GM21737 (cell line): ENCODE results near the gene RTTN.

Experiments
- ATAC-seq: cut with Tn5 transposase; IDR thresholded peaks from one replicate; pipeline ENCODE4 v1.9.1; 2021; ENCODE audit warnings: mild to moderate bottlenecking, moderate library complexity; ENCODE audit not compliant: unreplicated experiment

The RTTN gene

DNA sequence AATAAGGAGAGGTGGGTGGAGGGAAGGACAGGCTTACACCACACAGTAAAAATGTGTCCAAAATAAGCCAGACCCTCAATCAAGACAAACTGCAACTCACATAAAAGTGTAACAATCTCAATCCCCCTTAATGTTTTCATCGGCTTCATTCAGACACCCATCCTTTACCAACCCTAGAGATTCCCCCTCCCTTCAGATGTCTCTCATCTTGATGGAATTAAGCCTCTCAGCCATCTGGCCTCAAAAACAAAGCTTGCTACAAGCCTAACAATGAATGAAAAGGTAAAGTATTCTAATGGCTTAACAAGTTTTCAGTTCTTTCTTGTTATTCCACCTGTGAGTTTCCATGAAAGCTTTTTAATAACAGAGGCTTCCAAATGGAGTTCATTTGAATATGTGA is 5.2 kb downstream of the RTTN start:
- no peak for ATAC-seq

DNA sequence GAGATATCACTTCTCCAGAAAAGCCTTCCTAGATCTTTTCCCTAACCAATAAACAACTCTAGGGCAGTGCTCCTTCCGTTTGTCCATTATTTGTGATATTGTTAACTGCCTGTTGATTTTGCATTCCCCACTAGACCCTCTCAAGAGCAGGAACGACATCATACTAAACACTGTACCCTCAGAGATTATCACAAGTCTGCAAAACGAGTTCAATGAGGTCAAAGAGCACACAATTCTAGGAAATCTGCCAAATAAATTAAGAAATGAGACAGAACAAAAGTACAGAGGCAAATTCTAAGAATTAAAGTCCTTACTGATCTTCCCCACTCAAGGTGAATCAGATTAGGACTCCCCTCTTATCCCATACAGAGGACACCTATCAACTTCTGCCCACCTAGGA is 7.6 kb downstream of the RTTN start:
- no peak for ATAC-seq

DNA sequence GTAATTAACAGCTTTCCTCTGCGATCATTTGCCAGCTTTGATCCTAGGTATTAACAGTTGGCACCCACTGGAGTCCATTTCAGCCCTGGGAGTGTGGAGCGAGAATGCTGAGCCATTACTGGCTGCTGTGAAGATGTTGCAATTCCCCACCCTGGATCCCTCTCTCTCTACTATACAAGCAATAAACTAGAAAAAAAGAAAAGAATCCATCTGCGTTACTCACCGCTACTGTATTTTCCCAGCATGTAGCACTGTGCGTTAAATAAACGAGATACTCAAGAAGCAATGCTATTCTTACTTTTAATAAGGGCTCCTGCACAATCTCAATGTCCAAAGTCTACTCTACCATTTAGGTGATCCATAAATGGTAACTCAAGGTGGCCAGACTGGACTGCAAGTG is 8.5 kb downstream of the RTTN start:
- ATAC-seq, result no peak

DNA sequence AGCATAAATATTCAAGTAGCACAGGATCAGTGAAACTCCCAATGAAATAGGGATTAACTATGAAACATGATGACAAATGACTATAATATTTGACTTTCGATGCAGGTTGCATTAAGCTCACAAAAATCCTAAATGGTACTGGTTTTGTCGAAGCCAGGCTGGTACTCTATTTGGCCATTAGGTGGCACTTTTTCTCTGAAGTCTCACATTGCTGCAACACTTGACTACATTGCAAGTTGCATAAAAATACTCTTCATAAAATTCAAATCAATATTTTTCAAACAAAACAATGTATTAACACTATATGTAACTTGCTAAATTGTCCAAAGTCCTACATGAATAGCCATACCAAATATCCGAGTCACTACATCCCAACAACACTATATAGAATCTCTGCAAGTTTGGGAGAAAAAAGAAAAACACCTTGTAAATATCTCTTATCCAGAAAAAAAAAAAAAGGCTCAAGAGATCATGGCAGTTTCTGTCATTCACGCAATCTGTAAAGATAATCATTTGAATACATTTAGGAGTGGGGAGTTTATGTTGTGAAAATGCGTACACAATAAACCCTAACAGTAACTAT is 9.5 kb downstream of the RTTN start:
- no peak for ATAC-seq

DNA sequence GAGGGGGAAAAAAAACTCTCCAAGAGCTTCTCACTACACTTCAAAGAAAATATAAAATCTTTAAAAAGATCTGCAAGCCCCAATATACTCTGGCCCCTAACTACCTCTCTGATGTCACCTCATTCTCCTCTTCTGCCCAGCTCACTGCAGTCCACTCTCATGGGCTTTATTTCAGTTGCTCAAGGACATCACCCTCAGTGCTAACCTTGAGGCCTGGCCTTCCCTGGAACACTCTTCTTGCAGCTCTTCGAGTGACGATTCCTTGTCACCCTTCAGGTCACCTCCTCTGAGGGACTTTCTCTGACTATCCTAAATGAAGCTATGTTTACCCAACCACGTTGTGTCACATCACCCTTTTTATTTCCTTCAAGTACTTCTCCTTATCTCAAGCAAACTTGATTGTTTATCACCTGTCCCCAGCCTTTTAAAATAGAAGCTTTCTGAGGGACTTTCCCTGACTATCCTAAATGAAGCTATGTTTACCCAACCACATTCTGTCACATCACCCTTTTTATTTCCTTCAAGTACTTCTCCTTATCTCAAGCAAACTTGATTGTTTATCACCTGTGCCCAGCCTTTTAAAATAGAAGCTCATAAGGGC is 10.4 kb downstream of the RTTN start:
- ATAC-seq, result peak; percentile 43

DNA sequence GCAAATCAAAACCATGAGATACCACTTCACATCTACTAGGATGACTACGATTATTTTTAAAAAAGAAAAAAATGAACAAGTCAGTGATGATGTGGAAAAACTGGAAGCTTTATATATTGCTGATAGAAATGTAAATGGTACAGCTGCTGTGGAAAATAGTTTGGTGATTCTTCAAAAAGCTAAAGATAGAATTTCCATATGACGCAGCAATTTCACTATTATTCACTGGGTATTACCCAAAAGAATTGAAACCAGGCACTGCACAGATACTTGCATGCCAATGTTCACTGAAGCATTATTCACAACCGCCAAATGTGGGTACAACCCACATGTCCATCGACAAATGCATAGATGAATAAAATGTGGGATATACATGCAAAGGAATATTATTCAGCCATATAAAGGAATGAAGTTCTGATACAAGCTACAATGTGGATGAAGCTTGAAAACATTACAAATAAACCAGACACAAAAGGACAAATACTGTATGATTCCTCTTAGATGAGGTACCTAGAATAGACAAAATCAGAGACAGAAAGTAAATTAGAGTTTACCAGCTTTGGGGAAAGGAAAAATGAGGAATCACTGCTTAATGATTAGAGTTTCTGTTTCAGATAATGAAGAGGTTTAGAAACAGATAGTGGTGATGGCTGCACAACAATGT is 11.1 kb downstream of the RTTN start:
- ATAC-seq, result peak; percentile 83

DNA sequence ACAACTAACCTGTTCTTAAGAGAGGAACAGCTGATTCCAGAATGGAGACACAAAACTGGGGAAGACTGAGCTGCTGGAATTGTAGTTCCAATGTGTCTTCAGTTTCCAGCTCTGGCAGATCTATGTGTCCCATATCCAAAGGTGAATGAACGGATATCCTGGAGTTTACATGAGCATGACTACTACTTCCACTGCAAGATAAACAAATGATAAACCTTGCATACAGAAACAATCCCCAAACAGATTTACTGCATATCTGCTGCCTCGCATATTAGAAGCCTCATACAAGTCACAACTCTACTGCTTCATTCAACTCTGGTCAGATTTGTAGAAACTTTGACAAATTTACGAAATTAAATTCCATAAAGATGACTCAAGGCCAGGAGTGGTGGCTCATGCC is 15.0 kb downstream of the RTTN start:
- no peak for ATAC-seq

DNA sequence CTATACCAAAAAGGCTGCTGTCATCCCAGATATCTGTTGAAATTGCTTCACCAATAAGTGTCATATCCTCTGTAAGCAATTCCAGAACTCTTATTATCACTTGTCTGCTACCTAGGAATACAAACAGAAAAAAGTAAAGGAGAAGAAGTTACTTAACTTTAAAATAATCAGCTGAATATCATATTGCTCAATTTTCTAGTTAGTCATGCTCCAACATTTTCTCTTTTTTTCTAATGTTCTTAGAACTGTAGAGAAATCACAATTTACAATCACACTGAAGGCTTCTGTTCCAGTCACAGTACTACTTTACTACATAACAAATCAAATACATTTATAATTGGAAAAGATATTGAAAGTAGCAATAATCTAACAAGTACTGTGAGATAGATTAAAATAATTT is 17.4 kb downstream of the RTTN start:
- no peak for ATAC-seq

DNA sequence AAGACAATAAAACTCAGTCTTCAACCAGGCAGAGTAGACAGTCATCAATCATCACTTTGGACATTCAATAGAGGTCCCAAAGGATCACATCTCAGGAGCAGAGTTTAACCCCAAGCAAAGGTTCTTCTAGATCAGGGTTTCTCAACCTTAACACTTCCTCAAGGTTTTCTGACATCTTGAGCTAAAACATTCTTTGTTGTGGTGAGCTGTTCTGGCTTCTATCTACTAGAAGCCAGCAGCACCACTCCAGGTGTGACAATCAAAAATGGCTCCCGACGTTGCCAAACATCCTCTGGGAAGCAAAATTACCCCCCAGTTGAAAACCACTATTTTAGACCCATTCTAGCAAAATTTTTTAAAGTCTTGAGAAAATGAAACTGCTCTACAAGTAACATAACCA is 22.0 kb downstream of the RTTN start:
- no peak for ATAC-seq

DNA sequence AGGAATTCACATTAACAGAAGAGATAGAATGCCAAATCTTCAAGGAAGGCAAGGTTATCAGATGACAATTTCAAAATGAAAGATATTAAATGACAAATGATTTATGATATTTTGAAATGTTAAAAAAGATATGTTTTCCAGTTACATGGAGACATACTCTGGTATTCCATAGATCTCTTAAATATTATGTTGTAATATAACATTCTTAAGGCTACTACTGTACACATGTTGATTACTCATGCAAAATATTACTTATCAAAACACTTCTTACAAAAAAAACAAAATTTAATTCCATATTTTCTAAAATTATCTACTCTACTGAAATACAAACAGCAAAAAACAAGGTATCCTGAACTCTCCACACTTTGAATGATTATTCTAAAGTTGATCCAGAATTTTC is 22.9 kb downstream of the RTTN start:
- ATAC-seq, result no peak

DNA sequence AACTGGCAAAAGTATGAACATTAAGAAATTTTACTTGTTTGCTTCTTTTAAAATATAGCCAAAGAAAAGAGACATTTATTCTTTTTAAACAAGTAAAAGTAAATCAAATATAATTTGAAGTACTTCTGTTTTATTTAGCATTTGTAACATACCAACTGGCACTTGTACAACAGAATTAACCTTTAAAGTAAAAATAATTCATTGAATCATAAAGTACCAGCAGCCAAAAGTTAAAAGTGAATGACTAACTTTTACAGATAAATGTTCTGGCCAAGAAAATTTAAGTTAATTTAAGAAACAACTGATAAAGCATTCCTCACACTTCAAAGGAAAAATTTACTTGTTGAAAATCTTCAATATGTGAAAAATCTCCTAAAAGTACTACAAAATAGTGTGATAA is 23.8 kb downstream of the RTTN start:
- no peak for ATAC-seq

DNA sequence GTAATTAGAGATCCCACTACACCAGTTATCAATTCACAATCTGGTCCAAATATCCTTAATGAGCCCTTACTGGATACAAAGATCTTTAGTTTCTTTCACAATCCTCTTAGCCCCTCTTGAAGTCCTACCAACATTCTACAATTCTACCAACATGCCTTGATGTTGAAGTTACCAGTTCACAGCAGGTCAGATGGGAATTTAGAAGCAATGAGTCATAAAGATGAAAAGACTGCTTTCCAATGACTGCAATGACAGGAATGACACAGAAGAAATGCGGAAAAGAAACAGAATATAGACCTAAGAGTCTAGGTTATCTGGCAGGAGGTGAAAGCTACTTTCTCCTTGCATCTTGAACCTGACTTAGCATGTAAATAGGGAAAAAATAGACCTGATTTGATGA is 24.5 kb downstream of the RTTN start:
- no peak for ATAC-seq

DNA sequence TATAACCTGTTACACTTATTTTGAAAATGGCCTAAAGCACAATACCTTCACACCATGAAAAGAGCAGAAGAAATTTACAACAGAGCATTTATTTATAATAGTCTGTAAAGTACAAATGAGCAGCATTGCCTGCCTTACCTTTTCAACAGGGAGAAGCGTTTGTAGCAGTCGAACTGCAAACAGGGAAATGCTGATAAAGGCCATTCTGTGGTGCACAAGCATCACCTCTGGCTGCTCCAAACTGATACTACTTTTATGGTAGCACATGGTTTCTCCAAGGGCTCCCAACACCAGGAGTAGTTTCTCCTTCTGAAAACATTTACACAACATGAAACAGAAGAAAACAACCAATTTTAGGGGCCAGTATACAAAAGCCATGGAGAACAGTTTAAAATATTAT is 28.9 kb downstream of the RTTN start:
- ATAC-seq, result no peak

DNA sequence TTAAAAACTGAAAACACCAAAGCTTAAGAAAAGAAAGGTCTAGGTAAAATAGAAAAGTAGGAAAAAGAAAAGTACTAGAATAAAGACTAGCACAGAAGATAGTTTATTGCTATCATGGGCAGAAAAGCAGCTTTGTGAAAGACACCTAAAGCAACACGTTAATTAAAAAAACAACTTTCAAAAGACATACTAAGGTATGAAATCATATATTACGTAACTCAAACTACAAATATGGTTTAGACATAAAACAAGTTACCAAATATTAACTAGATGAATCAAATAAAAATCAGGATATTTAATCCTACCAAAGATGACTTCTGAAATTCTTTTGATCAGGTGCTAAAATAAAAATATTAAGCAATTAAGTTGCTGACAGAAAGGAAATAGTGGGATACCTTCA is 30.3 kb downstream of the RTTN start:
- no peak for ATAC-seq

DNA sequence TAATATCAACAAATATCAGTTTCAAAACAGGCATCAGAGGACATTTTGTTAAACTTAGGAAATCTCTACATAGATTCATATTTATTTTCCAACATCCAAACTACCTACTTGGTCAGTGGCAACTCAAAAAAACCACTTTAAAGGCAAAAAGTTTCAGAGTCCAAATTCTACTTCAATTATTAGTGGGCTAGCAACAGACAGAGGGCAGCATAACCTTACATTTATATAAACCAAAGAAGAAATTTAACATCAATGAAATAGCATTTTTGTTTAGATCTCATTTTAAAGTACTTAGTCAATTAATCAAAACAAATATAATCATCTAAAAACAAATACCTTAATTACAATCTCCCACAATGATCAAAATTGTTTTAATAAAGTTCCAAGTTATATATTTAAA is 33.3 kb downstream of the RTTN start:
- no peak for ATAC-seq

DNA sequence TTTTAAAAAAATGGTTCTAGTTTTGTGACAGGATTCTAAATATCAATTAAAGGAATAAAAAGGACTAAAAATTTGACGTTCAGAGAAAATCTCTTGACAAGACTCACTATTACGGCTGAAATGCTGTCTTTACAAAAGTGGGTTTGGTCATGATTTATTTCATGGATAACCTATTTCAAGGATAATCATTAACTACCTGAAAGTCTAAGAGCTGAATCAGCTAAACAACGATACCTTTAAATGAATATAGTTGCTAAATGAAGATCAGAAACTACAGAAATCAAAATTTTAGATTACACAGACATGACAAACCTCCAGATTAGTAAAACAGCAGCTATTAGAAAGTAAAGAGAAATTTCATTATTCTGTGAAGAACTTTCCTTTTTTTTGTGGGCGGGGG is 35.7 kb downstream of the RTTN start:
- no peak for ATAC-seq

DNA sequence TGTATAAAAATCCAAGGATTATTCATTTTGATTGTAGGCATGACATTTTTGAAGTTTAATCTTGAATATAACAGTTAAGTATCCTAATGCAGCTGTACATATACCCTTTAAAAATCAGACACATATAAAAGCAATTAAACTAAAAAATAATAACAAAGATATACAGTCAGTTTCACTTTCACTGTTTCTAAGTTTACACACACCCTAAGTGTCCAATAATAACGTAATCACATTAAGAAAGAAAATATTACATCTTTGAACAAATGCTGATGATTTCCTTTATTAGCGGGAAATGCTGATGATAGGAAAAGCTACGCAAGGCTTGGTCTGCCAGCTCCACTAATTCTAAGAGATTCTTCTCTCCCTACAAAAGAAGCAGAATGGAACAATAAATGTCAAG is 38.8 kb downstream of the RTTN start:
- ATAC-seq, result no peak

DNA sequence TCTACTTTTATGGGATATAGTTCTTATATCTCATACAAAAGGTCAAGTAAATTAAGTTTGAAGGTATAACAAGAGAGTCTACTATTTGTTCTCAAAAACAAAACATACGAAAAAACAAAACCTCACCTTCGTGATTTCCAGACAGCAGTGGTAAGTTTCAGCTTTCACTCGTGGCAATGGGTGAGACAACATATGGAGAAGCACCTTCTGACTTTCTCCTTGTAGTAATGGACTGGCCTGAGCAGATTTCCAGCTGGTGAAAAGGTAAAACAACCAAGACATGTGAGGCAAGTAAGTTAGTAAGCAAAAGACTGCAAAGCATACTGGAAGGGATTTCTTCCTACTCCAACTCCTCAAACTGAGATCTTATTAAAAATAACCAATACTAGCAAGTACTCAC is 39.6 kb downstream of the RTTN start:
- peak; percentile 69 for ATAC-seq

DNA sequence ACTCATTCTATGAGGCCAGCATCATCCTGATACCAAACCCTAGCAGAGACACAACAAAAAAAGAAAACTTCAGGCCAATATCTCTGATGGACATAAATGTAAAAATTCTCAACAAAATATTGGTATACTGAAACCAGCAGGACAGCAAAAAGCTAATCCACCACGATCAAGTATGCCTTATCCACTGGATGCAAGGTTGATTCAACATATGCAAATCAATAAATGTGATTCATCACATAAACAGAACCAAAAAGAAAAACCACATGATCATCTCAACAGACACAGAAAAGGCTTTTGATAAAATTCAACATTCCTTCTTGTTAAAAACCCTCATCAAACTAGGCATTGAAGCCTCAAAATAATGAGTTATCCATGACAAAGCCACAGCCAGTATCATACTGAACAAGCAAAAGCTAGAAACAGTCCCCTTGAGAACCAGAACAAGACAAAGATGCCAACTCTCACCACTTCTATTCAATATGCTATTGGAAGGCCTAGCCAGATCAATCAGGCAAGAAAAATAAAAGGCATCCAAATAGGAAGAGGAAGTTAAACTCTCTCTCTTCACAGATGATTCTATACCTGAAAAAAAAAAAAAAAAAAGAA is 45.3 kb downstream of the RTTN start:
- no peak for ATAC-seq

DNA sequence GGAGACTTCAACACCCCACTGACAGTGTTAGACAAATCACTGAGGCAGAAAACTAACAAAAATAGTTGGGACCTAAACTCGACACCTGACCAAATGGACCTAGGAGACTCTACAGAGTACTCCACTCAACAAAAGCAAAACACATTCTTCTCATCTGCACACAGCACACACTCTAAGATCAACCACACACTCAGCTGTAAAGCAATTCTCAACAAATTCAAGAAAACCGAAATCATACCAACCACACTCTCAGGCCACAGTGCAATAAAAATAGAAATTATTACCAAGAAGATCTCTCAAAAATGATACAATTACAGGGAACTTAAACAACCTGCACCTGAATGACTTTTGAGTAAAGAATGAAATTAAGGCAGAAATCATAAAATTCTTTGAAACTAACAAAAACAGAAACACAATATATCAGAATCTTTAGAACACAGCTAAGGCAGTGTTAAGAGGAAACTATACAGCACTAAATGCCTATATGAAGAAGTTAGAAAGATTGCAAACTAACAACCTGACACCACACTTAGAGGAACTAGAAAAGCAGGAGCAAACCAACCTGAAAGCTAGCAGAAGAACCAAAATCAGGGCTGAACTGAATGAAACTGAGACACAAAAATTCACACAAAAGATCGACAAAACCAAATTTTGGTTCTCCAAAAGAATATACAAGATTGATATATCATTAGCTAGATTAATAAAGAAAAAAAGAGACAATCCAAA is 46.3 kb downstream of the RTTN start:
- peak; percentile 75 for ATAC-seq

DNA sequence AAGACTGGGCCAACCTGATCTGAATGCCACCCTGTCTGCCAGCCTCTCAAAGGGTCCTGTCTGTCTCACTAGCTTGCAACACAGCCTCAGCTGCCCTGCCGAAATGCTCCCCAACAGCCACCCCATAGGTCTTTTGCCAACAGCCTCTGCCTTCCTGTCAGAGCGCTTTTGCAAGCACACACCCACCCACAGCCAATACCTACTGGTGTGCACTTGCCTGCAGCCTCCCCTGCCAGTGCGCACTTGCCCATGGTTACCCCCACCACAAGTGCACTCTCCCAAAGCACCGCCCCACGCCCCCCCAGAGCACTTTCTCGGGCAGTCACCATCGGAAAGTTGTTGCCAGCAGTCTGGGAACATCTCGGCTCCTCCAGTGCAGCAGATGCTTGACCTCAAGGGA is 48.6 kb downstream of the RTTN start:
- no peak for ATAC-seq
